ENCODE data around the gene MT1X. TPM values are rescaled to one million over a fixed set of nuclear protein-coding genes. Genes with fewer than 3 reads are reported as not detected.

Gene MT1X
- total and polyA plus RNA-seq, 2 of the 13 experiments (the other 11 are each of a cell fraction or from before 2014, with no cell fraction given), result 19.7 to 288 TPM

- TF ChIP-seq PAXIP1 (CRISPR knock-in tag; conservative IDR thresholded peaks at IDR 0.05), result no peak; the same call in 1 of the 2 replicates
- no peak for TF ChIP-seq BRCA1 (CRISPR knock-in tag; IDR thresholded peaks at IDR 0.05)
- no peak for TF ChIP-seq PCBP1 (IDR thresholded peaks at IDR 0.05; ENCODE audit: borderline replicate concordance, low read depth, low read length)
- TF ChIP-seq MYPOP (CRISPR knock-in tag; IDR thresholded peaks at IDR 0.05), result peak; percentile 91
- TF ChIP-seq NFKBIZ (CRISPR knock-in tag; IDR thresholded peaks at IDR 0.05), result no peak
- no peak for TF ChIP-seq HNRNPL (IDR thresholded peaks at IDR 0.05; ENCODE audit: low read depth, low read length)
- TF ChIP-seq, protein P1, sequence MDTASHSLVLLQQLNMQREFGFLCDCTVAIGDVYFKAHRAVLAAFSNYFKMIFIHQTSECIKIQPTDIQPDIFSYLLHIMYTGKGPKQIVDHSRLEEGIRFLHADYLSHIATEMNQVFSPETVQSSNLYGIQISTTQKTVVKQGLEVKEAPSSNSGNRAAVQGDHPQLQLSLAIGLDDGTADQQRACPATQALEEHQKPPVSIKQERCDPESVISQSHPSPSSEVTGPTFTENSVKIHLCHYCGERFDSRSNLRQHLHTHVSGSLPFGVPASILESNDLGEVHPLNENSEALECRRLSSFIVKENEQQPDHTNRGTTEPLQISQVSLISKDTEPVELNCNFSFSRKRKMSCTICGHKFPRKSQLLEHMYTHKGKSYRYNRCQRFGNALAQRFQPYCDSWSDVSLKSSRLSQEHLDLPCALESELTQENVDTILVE (CRISPR knock-in tag; IDR thresholded peaks at IDR 0.05), result no peak
- TF ChIP-seq SCMH1 (CRISPR knock-in tag; IDR thresholded peaks at IDR 0.05; ENCODE audit: borderline replicate concordance), result no peak
- no peak for TF ChIP-seq AHR (CRISPR knock-in tag; IDR thresholded peaks at IDR 0.05)
- TF ChIP-seq HDAC2 (CRISPR knock-in tag; IDR thresholded peaks at IDR 0.05), result no peak; the same call in 1 of the 2 replicates
- no peak for TF ChIP-seq TBL1XR1 (IDR thresholded peaks at IDR 0.05; ENCODE audit: borderline replicate concordance, low read length, partially characterized antibody)
- TF ChIP-seq HOMEZ (CRISPR knock-in tag; IDR thresholded peaks at IDR 0.05; ENCODE audit: low read depth), result no peak
- TF ChIP-seq ZNF260 (CRISPR knock-in tag; IDR thresholded peaks at IDR 0.05; ENCODE audit: borderline replicate concordance, low read depth), result no peak
- no peak for TF ChIP-seq MATR3 (CRISPR knock-in tag; IDR thresholded peaks at IDR 0.05)
- TF ChIP-seq THRA (CRISPR knock-in tag; IDR thresholded peaks at IDR 0.05; ENCODE audit: borderline replicate concordance), result no peak; the same call in 1 of the 2 replicates
- TF ChIP-seq ISX (CRISPR knock-in tag; conservative IDR thresholded peaks at IDR 0.05), result no peak
- TF ChIP-seq ZZZ3 (CRISPR knock-in tag; IDR thresholded peaks at IDR 0.05; ENCODE audit: borderline replicate concordance), result no peak
- 0 out of 2 replicates have a peak, but pooled peaks have one; percentile 67 for TF ChIP-seq ZNF546 (CRISPR knock-in tag; conservative IDR thresholded peaks at IDR 0.05)
These were observed 24.5 kb upstream of the MT1X start, which contains the start of gene MT1F (continued) for GRCh38 chr16:56657555-56658326.

Data from HepG2 (cell line).